WERI-Rb-1 (cell line): ENCODE measurements around the gene TSPAN3.

Source experiments
- DNase-seq: peaks from one replicate; pipeline ENCODE4 v3.0.0-alpha.2; 2020
- H3K27ac ChIP-seq: fragments of 250-450 bp; sonication (Bioruptor Pico); 2 replicates; pipeline ENCODE4 v1.5.1; 2020; ENCODE audit warnings: mild to moderate bottlenecking, moderate library complexity
- H3K27me3 ChIP-seq: fragments of 250-450 bp; sonication (Bioruptor Pico); 2 replicates; pipeline ENCODE4 v1.5.1; 2021; ENCODE audit warnings: mild to moderate bottlenecking, low read depth, moderate library complexity; ENCODE audit not compliant: insufficient read depth, severe bottlenecking
- H3K36me3 ChIP-seq: fragments of 250-450 bp; sonication (Bioruptor Pico); 2 replicates; pipeline ENCODE4 v1.5.1; 2020; ENCODE audit warnings: mild to moderate bottlenecking, moderate library complexity
- H3K4me3 ChIP-seq: 2 replicates; pipeline ENCODE4 v1.5.1; 2011; ENCODE audit warnings: low read depth, mild to moderate bottlenecking, control low read depth, low read length
- H3K9me3 ChIP-seq: fragments of 250-450 bp; sonication (Bioruptor Pico); 2 replicates; pipeline ENCODE4 v1.5.1; 2021; ENCODE audit warnings: mild to moderate bottlenecking, moderate library complexity; ENCODE audit not compliant: severe bottlenecking
- CTCF ChIP-seq: IDR thresholded peaks from 2 replicates; pipeline ENCODE4 v1.5.1; 2011; ENCODE audit warnings: low read depth, mild to moderate bottlenecking, control low read depth, inconsistent platforms, low read length

TSPAN3 gene

GRCh38 chr15:77083381-77084160 lies 12.7 kb upstream of the TSPAN3 start:
- H3K36me3 ChIP-seq = no peaks in the 10 kb centered on the region
- no peaks in the 10 kb centered on the region for H3K9me3 ChIP-seq
- H3K27ac ChIP-seq = no peak overlapping the region
- no peaks in the 10 kb centered on the region for H3K27me3 ChIP-seq
- TF ChIP-seq CTCF = no peak
- H3K4me3 ChIP-seq = no peak overlapping the region
- no peak for DNase-seq

- DNase-seq = no peak
- H3K9me3 ChIP-seq = no peaks in the 10 kb centered on the region
Measured at GRCh38 chr15:77081971-77082370, 11.1 kb upstream of the TSPAN3 start.

GRCh38 chr15:77076323-77076915 lies 5.5 kb upstream of the TSPAN3 start:
- no peak for TF ChIP-seq CTCF
- DNase-seq = no peak

More at GRCh38 chr15:77081971-77082370, 11.1 kb upstream of the TSPAN3 start:
- no peaks in the 10 kb centered on the region for H3K27me3 ChIP-seq
- no peak for TF ChIP-seq CTCF
- no peak overlapping the region for H3K4me3 ChIP-seq
- no peak overlapping the region for H3K27ac ChIP-seq
- H3K36me3 ChIP-seq = no peaks in the 10 kb centered on the region

GRCh38 chr15:77075528-77075927 lies 4.6 kb upstream of the TSPAN3 start:
- Histone ChIP-seq H3K9me3 (no peaks in the 10 kb centered on the region), H3K36me3 (no peaks in the 10 kb centered on the region; the same call in 1 of the 2 replicates), H3K27me3 (no peaks in the 10 kb centered on the region), H3K4me3 (no peak overlapping the region), H3K27ac (no peak overlapping the region)
- no peak for DNase-seq
- TF ChIP-seq CTCF = no peak

More at GRCh38 chr15:77076323-77076915, 5.5 kb upstream of the TSPAN3 start:
- Histone ChIP-seq H3K9me3 (no peaks in the 10 kb centered on the region), H3K36me3 (no peaks in the 10 kb centered on the region), H3K27me3 (no peaks in the 10 kb centered on the region), H3K27ac (no peak overlapping the region), H3K4me3 (no peak overlapping the region)

- no peak for DNase-seq
- H3K4me3 ChIP-seq = no peak overlapping the region
- no peaks in the 10 kb centered on the region for H3K27me3 ChIP-seq
- H3K9me3 ChIP-seq = no peaks in the 10 kb centered on the region
- no peak overlapping the region for H3K27ac ChIP-seq
- peaks cover 9% of the 10 kb centered on the region for H3K36me3 ChIP-seq
- no peak for TF ChIP-seq CTCF
Measured at GRCh38 chr15:77074350-77074749, 3.4 kb upstream of the TSPAN3 start.
